HG03066 (cell line): ENCODE results near the gene PDSS2.
"Not testable (repeated sequence)": the region's sequence is repeated elsewhere in the genome, so short reads cannot be mapped to it uniquely, and the experiment has no call there.

Experiments
- ATAC-seq: cut with Tn5 transposase; IDR thresholded peaks from one replicate; pipeline ENCODE4 v1.9.1; 2021; ENCODE audit warnings: low read depth; ENCODE audit not compliant: unreplicated experiment

PDSS2 gene

DNA sequence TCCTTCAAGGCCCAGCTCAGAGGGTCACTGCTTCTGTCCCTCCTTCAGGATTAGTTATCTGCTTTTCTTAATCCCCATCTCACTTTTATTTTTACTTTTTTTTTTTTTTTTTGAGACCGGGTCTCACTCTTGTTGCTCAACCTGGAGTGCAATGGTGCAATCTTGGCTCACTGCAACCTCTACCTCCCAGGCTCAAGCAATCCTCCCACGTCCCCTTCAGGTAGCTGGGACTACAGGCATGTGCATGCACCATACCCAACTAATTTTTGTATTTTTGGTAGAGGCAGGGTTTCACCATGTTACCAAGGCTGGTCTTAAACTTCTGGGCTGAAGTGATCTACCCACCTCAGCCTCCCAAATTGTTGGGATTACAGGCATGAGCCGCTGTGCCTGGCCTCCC is 16.5 kb upstream of the PDSS2 start:
- ATAC-seq, result not testable (repeated sequence)

- ATAC-seq, result not testable (repeated sequence)
Measured at GRCh38 chr6:107475360-107475759, 16.0 kb upstream of the PDSS2 start.

DNA sequence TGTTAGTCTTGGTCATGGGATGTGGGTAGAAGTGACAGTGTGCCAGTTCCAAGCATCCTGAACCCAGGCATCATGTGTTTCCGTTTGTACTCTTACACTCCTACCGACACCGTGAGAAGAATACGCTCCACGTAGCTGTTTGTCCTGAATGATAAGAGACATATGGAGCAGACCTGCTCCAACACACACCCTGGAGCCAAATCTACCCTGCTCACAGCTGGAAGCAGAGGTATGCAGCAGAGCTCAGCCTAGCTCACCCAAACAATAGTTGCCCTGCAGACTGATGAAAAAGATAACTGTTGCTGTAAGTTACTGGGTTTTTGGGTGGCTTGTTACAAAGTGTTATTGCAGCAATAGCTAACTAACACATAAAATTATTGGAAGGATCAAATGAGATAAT is 14.3 kb upstream of the PDSS2 start:
- no peak for ATAC-seq

GRCh38 chr6:107470364-107470763 is 11.0 kb upstream of the PDSS2 start:
- no peak for ATAC-seq

DNA sequence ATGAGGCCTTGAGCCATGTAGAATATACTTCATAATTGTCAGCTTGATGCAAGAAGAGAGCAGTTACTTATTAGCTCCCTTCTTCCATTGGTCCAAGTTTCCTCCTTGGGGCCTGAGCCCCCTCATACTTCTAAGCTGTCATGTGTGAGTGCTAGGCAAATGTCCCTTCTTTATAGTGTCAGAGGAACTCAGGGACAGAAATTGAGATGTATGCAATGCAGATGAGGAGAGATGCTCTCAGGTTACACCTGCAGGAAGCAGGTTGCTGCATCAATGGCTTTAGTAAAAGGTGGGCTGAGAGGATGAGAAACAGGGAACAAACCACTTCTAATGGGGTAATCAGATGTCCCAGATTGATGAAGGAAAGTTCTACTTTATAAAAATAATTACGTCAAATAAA is 6.7 kb upstream of the PDSS2 start:
- no peak for ATAC-seq

GRCh38 chr6:107460083-107460631 is 793 bp upstream of the PDSS2 start:
- ATAC-seq, result no peak

GRCh38 chr6:107458672-107459282 is 587 bp downstream of the PDSS2 start:
- peak; percentile 21 for ATAC-seq

DNA sequence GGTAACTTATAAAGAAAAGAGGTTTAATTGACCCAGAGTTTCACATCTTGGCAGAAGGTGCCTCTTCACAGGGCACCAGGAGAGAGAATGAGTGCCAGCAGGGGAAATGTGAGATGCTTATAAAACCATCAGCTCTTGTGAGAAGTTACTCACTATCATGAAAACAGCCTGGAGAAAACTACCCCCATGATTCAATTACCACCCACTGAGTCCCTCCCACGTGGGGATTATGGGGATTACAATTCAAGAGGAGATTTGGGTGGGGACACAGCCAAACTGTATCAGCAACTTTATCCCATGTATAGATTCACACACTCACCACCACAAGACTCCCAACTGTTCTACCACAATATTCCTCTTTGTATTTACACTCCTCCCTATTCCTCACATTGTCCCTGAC is 10.6 kb downstream of the PDSS2 start:
- ATAC-seq, result no peak

DNA sequence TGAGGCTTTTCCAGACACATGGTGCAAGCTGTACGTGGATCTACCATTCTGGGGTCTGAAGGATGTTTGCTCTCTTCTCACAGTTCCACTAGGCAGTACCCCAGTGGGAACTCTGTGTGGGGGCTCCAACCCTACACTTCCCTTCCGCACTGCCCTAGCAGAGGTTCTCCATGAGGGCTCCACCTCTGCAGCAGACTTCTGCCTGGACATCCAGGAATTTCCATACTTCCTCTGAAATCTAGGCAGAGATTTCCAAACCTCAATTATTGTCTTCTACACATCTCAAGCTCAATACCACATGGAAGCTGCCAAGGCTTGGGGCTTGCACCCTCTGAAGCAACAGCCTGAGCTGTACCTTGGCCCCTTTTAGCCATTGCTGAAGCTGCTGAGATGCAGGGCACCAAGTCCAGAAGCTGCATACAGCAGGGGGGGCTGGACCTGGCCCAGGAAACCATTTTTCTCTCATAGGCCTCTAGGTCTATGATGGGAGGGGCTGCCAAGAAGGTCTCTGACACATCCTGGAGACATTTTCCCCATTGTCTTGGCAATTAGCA is 11.6 kb downstream of the PDSS2 start:
- no peak for ATAC-seq

DNA sequence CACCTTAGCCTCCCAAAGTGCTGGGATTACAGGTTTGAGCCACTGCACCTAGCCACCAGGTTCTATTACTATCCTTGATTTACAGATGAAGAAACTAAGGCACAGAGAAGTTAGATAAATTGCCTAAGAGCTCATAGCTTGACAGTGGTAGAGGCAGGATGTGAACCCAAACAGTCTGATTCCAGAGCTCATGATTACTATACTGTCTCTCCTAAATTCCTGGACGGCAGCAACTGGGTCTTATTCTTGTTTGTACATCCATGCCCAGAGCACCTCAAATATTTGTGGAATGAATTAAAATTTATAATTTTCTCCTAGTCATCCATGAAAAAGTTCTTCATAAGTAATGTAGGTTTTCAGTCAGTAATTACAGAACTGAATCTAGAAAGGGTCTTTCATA is 15.1 kb downstream of the PDSS2 start:
- ATAC-seq, result no peak

GRCh38 chr6:107443608-107444267 is 15.6 kb downstream of the PDSS2 start:
- no peak for ATAC-seq

DNA sequence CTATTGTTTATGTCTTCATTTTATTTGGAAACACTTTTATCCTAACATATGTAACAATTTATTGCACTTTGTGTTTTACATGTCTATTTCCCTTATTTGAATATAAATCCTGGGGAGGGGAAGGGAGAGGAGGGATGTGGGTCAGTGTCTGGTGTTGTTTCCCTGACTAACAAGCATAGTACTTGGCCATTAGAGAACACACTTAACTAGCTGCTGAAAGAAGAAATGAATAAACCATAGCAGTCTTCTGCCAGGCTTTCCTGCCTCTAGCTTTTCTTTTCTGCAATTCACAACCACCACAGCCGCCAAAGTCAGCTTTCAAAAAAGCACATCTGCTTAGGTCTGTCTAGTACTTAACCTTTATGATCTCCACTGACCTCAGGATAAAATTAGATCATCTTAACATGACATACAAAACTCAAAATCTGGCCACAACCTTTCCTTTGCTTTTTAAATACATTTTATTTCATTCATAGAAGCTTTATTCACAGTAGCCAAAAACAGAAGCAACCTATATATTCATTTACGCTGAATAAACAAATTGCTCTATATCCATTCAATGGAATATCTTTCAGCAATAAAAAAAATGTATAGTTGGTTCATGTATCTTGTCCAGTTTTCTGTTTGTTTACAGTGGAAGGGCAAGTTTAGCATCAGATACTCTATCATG is 16.3 kb downstream of the PDSS2 start:
- ATAC-seq, result no peak

GRCh38 chr6:107441682-107442081 is 17.7 kb downstream of the PDSS2 start:
- no peak for ATAC-seq

GRCh38 chr6:107440936-107441335 is 18.4 kb downstream of the PDSS2 start:
- ATAC-seq, result no peak

- ATAC-seq, result no peak
Measured at GRCh38 chr6:107439406-107439805, 20.0 kb downstream of the PDSS2 start.

GRCh38 chr6:107437691-107438090 is 21.7 kb downstream of the PDSS2 start:
- no peak for ATAC-seq

DNA sequence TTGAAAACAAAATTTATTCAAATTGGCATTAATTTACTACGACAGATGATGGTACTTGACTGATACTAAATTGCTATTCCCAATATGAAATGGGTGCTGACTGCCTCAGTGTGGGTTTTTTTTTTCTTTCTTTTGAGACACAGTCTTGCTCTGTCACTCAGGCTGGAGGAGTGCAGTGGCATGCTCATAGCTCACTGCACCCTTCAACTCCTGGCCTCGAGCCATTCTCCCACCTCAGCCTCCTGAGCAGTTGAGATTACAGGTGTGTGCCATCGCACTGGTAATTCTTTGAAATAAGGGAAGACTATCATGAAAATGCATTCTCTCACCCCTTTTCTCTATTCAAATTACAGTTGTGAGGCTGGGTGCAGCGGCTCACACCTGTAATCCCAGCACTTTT is 22.5 kb downstream of the PDSS2 start:
- no peak for ATAC-seq

GRCh38 chr6:107435798-107436197 is 23.6 kb downstream of the PDSS2 start:
- no peak for ATAC-seq

DNA sequence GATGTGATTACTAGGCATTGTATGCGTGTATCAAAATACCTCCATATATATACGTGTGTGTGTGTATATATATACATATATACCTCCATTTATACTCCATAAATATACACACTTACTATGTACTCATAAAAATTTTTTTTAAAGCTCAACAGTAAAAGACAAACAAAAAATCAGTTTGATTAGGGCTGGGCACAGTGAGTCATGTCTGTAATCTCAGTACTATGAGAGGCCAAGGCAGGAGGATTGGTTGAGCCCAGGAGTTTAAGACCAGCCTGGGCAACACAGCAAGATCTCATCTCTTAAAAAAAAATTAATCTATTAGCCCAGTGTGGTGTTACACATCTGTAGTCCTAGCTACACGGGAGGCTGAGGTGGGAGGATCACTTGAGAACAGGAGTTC is 24.6 kb downstream of the PDSS2 start:
- ATAC-seq, result no peak

DNA sequence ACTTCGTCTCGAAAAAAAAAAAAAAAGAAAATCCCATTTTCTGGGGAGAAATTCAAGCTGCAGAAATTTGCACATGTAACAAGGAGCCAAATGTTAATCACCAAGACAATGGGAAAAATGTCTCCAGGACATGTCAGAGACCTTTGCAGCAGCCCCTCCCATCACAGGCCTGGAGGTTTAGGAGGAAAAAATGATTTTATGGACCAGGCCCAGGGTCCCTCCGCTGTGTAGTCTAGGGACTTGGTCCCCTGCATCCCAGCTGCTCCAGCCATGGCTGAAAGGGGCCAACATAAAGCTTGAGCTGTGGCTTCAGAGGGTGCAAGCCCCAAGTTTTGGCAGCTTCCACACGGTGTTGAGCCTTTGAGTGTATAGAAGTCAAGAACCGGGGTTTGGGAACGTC is 33.4 kb downstream of the PDSS2 start:
- not testable (repeated sequence) for ATAC-seq

- ATAC-seq, result no peak
Measured at GRCh38 chr6:107423474-107423990, 35.8 kb downstream of the PDSS2 start.
